K562 (cell line): ENCODE results near the gene ZBTB2. TPM values are rescaled to one million over a fixed set of nuclear protein-coding genes. Genes with fewer than 3 reads are reported as not detected.

Experiments
- ATAC-seq: fragments of 200-7000 bp; cut with Tn5 transposase; 3 replicates; pipeline ENCODE4 v1.9.1; 2020; ENCODE audit warnings: moderate library complexity
- BruUV-seq: library from RNA; stranded (reverse); fragments of 400-500 nt; replicated peaks from 2 replicates; lab custom pipeline; 2021; lab: Mats Ljungman, UMichigan
- CTCF ChIA-PET: fragments of 300-600 bp; formaldehyde crosslinking; extraction: SDS; loops from one replicate; lab custom pipeline; 2021; ENCODE audit warnings: low intra/inter-chr PET ratio; lab: Yijun Ruan, JAX
- POLR2A ChIA-PET: fragments of 300-600, 350-650 bp; sonication (Branson Sonifier 250); formaldehyde crosslinking; extraction: SDS; loops from one replicate; lab custom pipeline; 2021; ENCODE audit warnings: antibody characterized with exemption, inconsistent platforms; lab: Yijun Ruan, JAX
- DNase-seq, 4 experiments: peaks; one replicate each; pipeline versions ENCODE4 v3.0.0 to v3.0.0-alpha.2; 2011 to 2018; ENCODE audit warnings: low spot score in 3 of 4, mixed read lengths in 3 of 4; ENCODE audit errors: extremely low read depth in 1 of 4
- FAIRE-seq: peaks from 2 replicates; lab custom pipeline; 2011; peaks lifted over from hg19 to GRCh38; lab: Jason Lieb, UNC
- H2AFZ ChIP-seq: 2 replicates; pipeline ENCODE4 v1.6.0; 2011; ENCODE audit warnings: low read depth, low read length, control low read depth, inconsistent platforms
- H3K27ac ChIP-seq: fragments of 200-600 bp; 3 replicates; pipeline ENCODE4 v1.8.0; 2011; ENCODE audit warnings: low read depth, mild to moderate bottlenecking, control low read depth, inconsistent platforms, low read length, moderate library complexity, mixed read lengths; ENCODE audit errors: extremely low read depth
- H3K27me3 ChIP-seq, 2 experiments: fragments of 300-600 bp in 1 of 2; 2 replicates in 1 of 2; 3 replicates in 1 of 2; pipeline versions ENCODE4 v1.6.0 to v1.8.0; 2011; ENCODE audit warnings: inconsistent platforms in 2 of 2, low read length in 2 of 2, mild to moderate bottlenecking in 1 of 2, mixed read lengths in 1 of 2, moderate library complexity in 1 of 2; ENCODE audit not compliant: control insufficient read depth in 2 of 2, insufficient read depth in 2 of 2
- H3K36me3 ChIP-seq: fragments of 300-600 bp; 3 replicates; pipeline ENCODE4 v1.8.0; 2011; ENCODE audit warnings: mild to moderate bottlenecking, low read length, inconsistent platforms; ENCODE audit not compliant: control insufficient read depth, insufficient read depth
- H3K4me1 ChIP-seq, 2 experiments: fragments of 200-600 bp in 1 of 2; replicated peaks in 1 of 2; 2 replicates in 1 of 2; 3 replicates in 1 of 2; pipeline versions ENCODE4 v1.5.1 to v1.8.0; 2011; ENCODE audit warnings: inconsistent platforms in 2 of 2, low read length in 2 of 2, mild to moderate bottlenecking in 1 of 2, mixed read lengths in 1 of 2, moderate library complexity in 1 of 2; ENCODE audit not compliant: control insufficient read depth in 2 of 2, insufficient read depth in 2 of 2
- H3K4me2 ChIP-seq: 2 replicates; pipeline ENCODE4 v1.6.1; 2011; ENCODE audit warnings: low read length, control low read depth, inconsistent platforms, mixed read lengths; ENCODE audit not compliant: insufficient read depth
- H3K4me3 ChIP-seq: fragments of 200-600 bp; sonication (generic), shearing (Covaris generic); 2 replicates; pipeline ENCODE4 v1.5.1; 2016; ENCODE audit warnings: control low read depth, inconsistent platforms
- H3K79me2 ChIP-seq: fragments of 200-600 bp; 3 replicates; pipeline ENCODE4 v1.8.0; 2011; ENCODE audit warnings: low read length, inconsistent platforms; ENCODE audit not compliant: control insufficient read depth, insufficient read depth
- H3K9ac ChIP-seq, 2 experiments: 2 replicates each; pipeline versions ENCODE4 v1.6.0 to v1.6.1; 2011; ENCODE audit warnings: low read depth in 2 of 2, low read length in 2 of 2, control low read depth in 1 of 2, inconsistent platforms in 1 of 2, mild to moderate bottlenecking in 1 of 2, mixed read lengths in 1 of 2; ENCODE audit not compliant: insufficient read depth in 1 of 2
- H3K9me1 ChIP-seq: one replicate; pipeline ENCODE4 v1.6.0; 2011; ENCODE audit warnings: inconsistent platforms, mild to moderate bottlenecking, low read length, moderate library complexity; ENCODE audit not compliant: control insufficient read depth, insufficient read depth
- H3K9me3 ChIP-seq: replicated peaks from 2 replicates; pipeline ENCODE4 v1.5.1; 2011; ENCODE audit warnings: low read depth, low read length, inconsistent platforms; ENCODE audit not compliant: control insufficient read depth, insufficient read depth
- H4K20me1 ChIP-seq: replicated peaks from 2 replicates; pipeline ENCODE4 v1.6.1; 2011; ENCODE audit warnings: low read length, inconsistent platforms, mixed read lengths; ENCODE audit not compliant: control insufficient read depth, insufficient read depth
- WGBS: fragments of 100-300 bp; shearing (Covaris generic); methylation state at CpG from one replicate; pipeline ENCODE4 v1.1.6; 2016; ENCODE audit warnings: low coverage, mixed read lengths; ENCODE audit not compliant: insufficient coverage; ENCODE audit errors: missing lambda C conversion rate; 5-methylcytosine and 5-hydroxymethylcytosine counted together
- in situ Hi-C: fragments of 300-500 bp; cut with MboI; formaldehyde crosslinking; loops from 4 replicates; pipeline ENCODE4 v1.15.0; 2018; ENCODE audit warnings: inconsistent platforms, mixed read lengths
- intact Hi-C: fragments of 100-400 bp; cut with micrococcal nuclease; formaldehyde crosslinking; loops from 2 replicates; pipeline ENCODE4 v1.14.2; 2022
- polyA plus RNA-seq, 8 experiments: library from polyadenylated mRNA; depleted of rRNA in 4 of 8; stranded (reverse) in 5 of 8; unstranded in 3 of 8; fragments of >200 nt; fragmentation: Nextera tagmentation in 2 of 8; fragmentation: Illumina TruSeq in 1 of 8; extraction: Ambion mirVana in 2 of 8; extraction: Trizol in 1 of 8; gene quantifications; 2 replicates each; pipeline versions ENCODE4 v1.2.1 to v1.2.3, GENCODE V29; 2011 to 2014; ENCODE audit warnings: inconsistent platforms in 1 of 8, missing spikeins in 1 of 8
- total RNA-seq, 7 experiments: library from RNA; depleted of rRNA in 6 of 7; stranded (reverse); fragments of >200 nt in 6 of 7; fragmentation: Illumina TruSeq in 2 of 7; extraction: Trizol in 2 of 7; gene quantifications; 2 replicates each; pipeline versions ENCODE4 v1.2.1 to v1.2.3, GENCODE V29; 2011 to 2021; ENCODE audit warnings: low replicate concordance in 1 of 7
- TF ChIP-seq, protein P1 (sequence below): fragments of 250-450 bp; sonication (Bioruptor Pico); IDR thresholded peaks from 2 replicates; pipeline ENCODE4 v1.8.0; 2021; ENCODE audit warnings: mild to moderate bottlenecking, moderate library complexity
- TF ChIP-seq, protein P2 (sequence below): sonication (generic); formaldehyde crosslinking; IDR thresholded peaks from 2 replicates; pipeline ENCODE4 v1.9.0; 2022; ENCODE audit warnings: mild to moderate bottlenecking, missing genetic modification reagents

ZBTB2 gene
- total and polyA plus RNA-seq, 9 of the 15 experiments (the other 6 are each of a cell fraction or from before 2014, with no cell fraction given), result 5.1 to 26.2 (median 16.4) TPM

DNA sequence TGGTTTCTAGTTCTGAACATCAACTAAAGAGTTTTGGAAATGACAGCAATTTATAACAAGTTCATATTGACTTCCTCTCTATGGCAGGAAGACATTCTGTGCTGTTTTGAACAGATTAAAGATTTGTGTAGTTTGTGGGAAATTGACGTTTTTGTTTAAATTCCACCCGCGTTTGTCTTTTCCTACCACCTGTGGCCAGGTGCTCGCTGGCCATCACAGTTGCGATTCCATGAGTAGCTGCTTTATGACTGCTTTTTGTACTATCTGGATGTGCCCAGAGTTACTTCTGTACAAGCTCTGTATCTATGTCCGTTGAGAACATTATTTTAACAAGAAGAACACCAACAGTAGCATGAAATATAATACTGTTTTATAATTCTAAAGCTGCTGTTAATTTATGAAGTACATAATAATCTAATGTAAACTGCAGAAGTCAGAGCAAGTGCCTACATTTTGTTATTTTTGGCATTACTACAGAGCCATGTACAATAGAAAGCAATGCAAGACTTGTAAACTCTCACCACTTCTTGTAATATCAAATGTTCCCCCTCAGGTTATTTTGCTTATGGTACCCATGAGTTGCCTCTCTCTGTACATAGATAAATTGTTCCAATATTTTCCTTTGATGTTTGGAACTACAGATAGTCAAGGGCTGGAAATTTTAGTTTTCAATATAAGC, 33.5 kb downstream of the ZBTB2 start:
- ChIA-PET CTCF (interaction anchor here (0.7 kb wide), 1 partner anchor 43 kb away, joined by 3 read pairs; no protein-coding TSS in a partner anchor), POLR2A (interaction anchor here (1.1 to 2.4 kb wide), 4 partner anchors 9 to 33 kb away, joined by 3 to 8 read pairs (median 4); no protein-coding TSS in a partner anchor)
- no peak for DNase-seq
- H3K9ac ChIP-seq, result no peak overlapping the region
- BruUV-seq, result no TSS peak
- in situ Hi-C loops, result no loop called here
- no peaks in the 10 kb centered on the region for H3K79me2 ChIP-seq
- peaks cover 5 to 11% of the 10 kb centered on the region in 2 experiments; a peak in 4 of 5 replicates for H3K27me3 ChIP-seq
- H3K4me2 ChIP-seq, result no peak overlapping the region
- H3K4me3 ChIP-seq, result no peak overlapping the region
- no peaks in the 10 kb centered on the region for H4K20me1 ChIP-seq
- ATAC-seq, result no peak
- 26% methylated on average over 6 of the region's 6 CpGs for WGBS
- TF ChIP-seq, protein P1, sequence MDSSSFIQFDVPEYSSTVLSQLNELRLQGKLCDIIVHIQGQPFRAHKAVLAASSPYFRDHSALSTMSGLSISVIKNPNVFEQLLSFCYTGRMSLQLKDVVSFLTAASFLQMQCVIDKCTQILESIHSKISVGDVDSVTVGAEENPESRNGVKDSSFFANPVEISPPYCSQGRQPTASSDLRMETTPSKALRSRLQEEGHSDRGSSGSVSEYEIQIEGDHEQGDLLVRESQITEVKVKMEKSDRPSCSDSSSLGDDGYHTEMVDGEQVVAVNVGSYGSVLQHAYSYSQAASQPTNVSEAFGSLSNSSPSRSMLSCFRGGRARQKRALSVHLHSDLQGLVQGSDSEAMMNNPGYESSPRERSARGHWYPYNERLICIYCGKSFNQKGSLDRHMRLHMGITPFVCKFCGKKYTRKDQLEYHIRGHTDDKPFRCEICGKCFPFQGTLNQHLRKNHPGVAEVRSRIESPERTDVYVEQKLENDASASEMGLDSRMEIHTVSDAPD (CRISPR knock-in tag), result no peak
- TF ChIP-seq, protein P2, sequence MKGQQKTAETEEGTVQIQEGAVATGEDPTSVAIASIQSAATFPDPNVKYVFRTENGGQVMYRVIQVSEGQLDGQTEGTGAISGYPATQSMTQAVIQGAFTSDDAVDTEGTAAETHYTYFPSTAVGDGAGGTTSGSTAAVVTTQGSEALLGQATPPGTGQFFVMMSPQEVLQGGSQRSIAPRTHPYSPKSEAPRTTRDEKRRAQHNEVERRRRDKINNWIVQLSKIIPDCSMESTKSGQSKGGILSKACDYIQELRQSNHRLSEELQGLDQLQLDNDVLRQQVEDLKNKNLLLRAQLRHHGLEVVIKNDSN (CRISPR knock-in tag), result no peak
- intact Hi-C loops, result loop anchor here (2.0 kb wide), 1 partner anchor 33 kb away; the partner anchor contains the start of gene ZBTB2
- H3K36me3 ChIP-seq, result peaks cover 11% of the 10 kb centered on the region; the same call in 1 of the 3 replicates
- H3K4me1 ChIP-seq, result peaks cover 0 to 2% of the 10 kb centered on the region in 2 experiments; a peak in 2 of 5 replicates
- H3K9me1 ChIP-seq, result no peaks in the 10 kb centered on the region
- H3K9me3 ChIP-seq, result no peaks in the 10 kb centered on the region
- no peak overlapping the region for H2AFZ ChIP-seq
- no peak overlapping the region for H3K27ac ChIP-seq
- no peak for FAIRE-seq
